CD14-positive monocyte (primary cell): ENCODE data around the gene BID. TPM values are rescaled to one million over a fixed set of nuclear protein-coding genes. Genes with fewer than 3 reads are reported as not detected.

Experiments used
- DNase-seq, 3 donors: peaks; one replicate each; pipeline ENCODE4 v3.0.0-alpha.2; 2011 to 2022
- H2AFZ ChIP-seq: 2 replicates; pipeline ENCODE4 v1.6.0; 2012; ENCODE audit warnings: mild to moderate bottlenecking, low read depth, low read length, inconsistent platforms; ENCODE audit not compliant: insufficient read depth, poor library complexity, severe bottlenecking
- H3K27ac ChIP-seq, 2 donors: 1 replicate in 1 of 2; 2 replicates in 1 of 2; pipeline ENCODE4 v1.5.1; 2012 to 2013; ENCODE audit warnings: low read length in 2 of 2, control low read depth in 1 of 2, inconsistent platforms in 1 of 2, low read depth in 1 of 2, mild to moderate bottlenecking in 1 of 2
- H3K27me3 ChIP-seq, 2 donors: one replicate each; pipeline versions ENCODE4 v1.6.0 to v1.6.1; 2011 to 2013; ENCODE audit warnings: low read length in 2 of 2; ENCODE audit not compliant: control insufficient read depth in 2 of 2, insufficient read depth in 2 of 2
- H3K36me3 ChIP-seq, 2 donors: replicated peaks in 1 of 2; 1 replicate in 1 of 2; 2 replicates in 1 of 2; pipeline versions ENCODE4 v1.5.1 to v1.6.1; 2012 to 2013; ENCODE audit warnings: low read length in 2 of 2, control low read depth in 1 of 2, inconsistent platforms in 1 of 2, mild to moderate bottlenecking in 1 of 2; ENCODE audit not compliant: insufficient read depth in 2 of 2, control insufficient read depth in 1 of 2
- H3K4me1 ChIP-seq, 2 donors: 1 replicate in 1 of 2; 2 replicates in 1 of 2; pipeline versions ENCODE4 v1.5.1 to v1.6.1; 2012 to 2013; ENCODE audit warnings: low read length in 2 of 2, control low read depth in 1 of 2, inconsistent platforms in 1 of 2, mild to moderate bottlenecking in 1 of 2, moderate library complexity in 1 of 2; ENCODE audit not compliant: insufficient read depth in 2 of 2, control insufficient read depth in 1 of 2
- H3K4me2 ChIP-seq: replicated peaks from 2 replicates; pipeline ENCODE3; 2012; ENCODE audit warnings: low read length, moderate library complexity, mild to moderate bottlenecking; ENCODE audit not compliant: poor library complexity, severe bottlenecking; ENCODE audit errors: extremely low read depth
- H3K4me3 ChIP-seq, 3 experiments: fragments of 200-600 bp in 1 of 3; sonication (generic) in 1 of 3; replicated peaks in 1 of 3; 1 replicate in 2 of 3; 2 replicates in 1 of 3; pipeline ENCODE4 v1.5.1; 2011 to 2013; ENCODE audit warnings: low read length in 3 of 3, mild to moderate bottlenecking in 3 of 3, control low read depth in 2 of 3, low read depth in 2 of 3, inconsistent platforms in 1 of 3, moderate library complexity in 1 of 3
- H3K79me2 ChIP-seq: 2 replicates; pipeline ENCODE4 v1.6.0; 2012; ENCODE audit warnings: mild to moderate bottlenecking, control low read depth, inconsistent platforms, low read length, moderate library complexity; ENCODE audit not compliant: insufficient read depth
- H3K9ac ChIP-seq: 2 replicates; pipeline ENCODE4 v1.6.0; 2017; ENCODE audit warnings: low read length, mild to moderate bottlenecking; ENCODE audit not compliant: insufficient read depth, poor library complexity, severe bottlenecking
- H3K9me3 ChIP-seq, 2 donors: replicated peaks in 1 of 2; 1 replicate in 1 of 2; 2 replicates in 1 of 2; pipeline versions ENCODE4 v1.5.1 to v1.6.1; 2012 to 2013; ENCODE audit warnings: low read length in 2 of 2, control low read depth in 1 of 2; ENCODE audit not compliant: control insufficient read depth in 1 of 2, insufficient read depth in 1 of 2
- H4K20me1 ChIP-seq: 2 replicates; pipeline ENCODE4 v1.6.0; 2012; ENCODE audit warnings: mild to moderate bottlenecking, low read length, control low read depth, moderate library complexity; ENCODE audit not compliant: insufficient read depth
- H3K27ac Mint-ChIP-seq, 7 donors: one replicate each; pipeline ENCODE4 v1.8.0; 2020; ENCODE audit warnings: mild to moderate bottlenecking in 7 of 7, mixed read lengths in 7 of 7, moderate library complexity in 6 of 7, inconsistent platforms in 2 of 7
- H3K27me3 Mint-ChIP-seq, 3 donors: one replicate each; pipeline ENCODE4 v1.8.0; 2021 to 2022; ENCODE audit warnings: low read depth in 3 of 3, mild to moderate bottlenecking in 3 of 3, mixed read lengths in 3 of 3, moderate library complexity in 3 of 3, inconsistent platforms in 1 of 3
- H3K36me3 Mint-ChIP-seq, 2 donors: one replicate each; pipeline ENCODE4 v1.8.0; 2020; ENCODE audit warnings: mixed read lengths in 2 of 2, inconsistent platforms in 1 of 2, mild to moderate bottlenecking in 1 of 2
- H3K4me1 Mint-ChIP-seq: one replicate; pipeline ENCODE4 v1.8.0; 2020; ENCODE audit warnings: mild to moderate bottlenecking, mixed read lengths
- H3K4me3 Mint-ChIP-seq, 2 donors: one replicate each; pipeline ENCODE4 v1.8.0; 2020; ENCODE audit warnings: mild to moderate bottlenecking in 2 of 2, mixed read lengths in 2 of 2, moderate library complexity in 1 of 2
- H3K9me3 Mint-ChIP-seq, 7 donors: one replicate each; pipeline ENCODE4 v1.8.0; 2020 to 2022; ENCODE audit warnings: mixed read lengths in 7 of 7, mild to moderate bottlenecking in 6 of 7, moderate library complexity in 6 of 7, inconsistent platforms in 2 of 7
- CTCF ChIP-seq: fragments of 200-600 bp; IDR thresholded peaks from one replicate; pipeline ENCODE4 v1.8.0; 2022; ENCODE audit warnings: antibody characterized with exemption, mild to moderate bottlenecking
- WGBS: methylation state at CpG from one replicate; pipeline ENCODE4 v1.1.5; 2013; ENCODE audit warnings: missing lambda C conversion rate; ENCODE audit not compliant: insufficient coverage; 5-methylcytosine and 5-hydroxymethylcytosine counted together
- intact Hi-C, 2 donors: fragments of 100-400 bp; cut with micrococcal nuclease; formaldehyde crosslinking; loops; one replicate each; pipeline versions ENCODE4 v1.15.0 to v1.15.1; 2023
- polyA plus RNA-seq, 3 donors: library from polyadenylated mRNA; depleted of rRNA in 1 of 3; unstranded in 2 of 3; stranded (reverse) in 1 of 3; fragments of 300-500 nt in 2 of 3; fragments of >200 nt in 1 of 3; fragmentation: Illumina TruSeq in 2 of 3; gene quantifications; 1 replicate in 2 of 3; 2 replicates in 1 of 3; pipeline ENCODE4 v1.2.3, GENCODE V29; 2012 to 2021

The BID gene
- polyA plus RNA-seq, 3 donors = 199 to 423 (median 391) TPM

GRCh38 chr22:17818180-17818579, 43.9 kb upstream of the BID start:
- no peaks in the 10 kb centered on the region for H3K79me2 ChIP-seq
- no peak overlapping the region for H3K27ac Mint-ChIP-seq
- no peaks in the 10 kb centered on the region for H3K4me1 ChIP-seq
- no peak for DNase-seq
- H3K36me3 Mint-ChIP-seq = no peaks in the 10 kb centered on the region
- H3K9ac ChIP-seq = no peak overlapping the region
- H3K9me3 ChIP-seq = no peaks in the 10 kb centered on the region
- no peaks in the 10 kb centered on the region for H3K4me1 Mint-ChIP-seq
- H3K4me3 Mint-ChIP-seq = no peak overlapping the region
- H3K27ac ChIP-seq = no peak overlapping the region
- H3K4me2 ChIP-seq = no peak overlapping the region
- H3K27me3 ChIP-seq = no peaks in the 10 kb centered on the region
- peaks cover 0 to 3% (median 2%) of the 10 kb centered on the region in 3 donors for H3K27me3 Mint-ChIP-seq
- WGBS = 93% methylated on average over 6 of the region's 25 CpGs
- H3K36me3 ChIP-seq = no peaks in the 10 kb centered on the region
- H4K20me1 ChIP-seq = no peaks in the 10 kb centered on the region
- H3K9me3 Mint-ChIP-seq = no peaks in the 10 kb centered on the region
- H2AFZ ChIP-seq = no peak overlapping the region
- intact Hi-C loops = no loop called here
- H3K4me3 ChIP-seq = no peak overlapping the region
- TF ChIP-seq CTCF = no peak

- Histone ChIP-seq H3K4me1 (no peaks in the 10 kb centered on the region), H4K20me1 (no peaks in the 10 kb centered on the region), H3K9ac (no peak overlapping the region), H3K36me3 (no peaks in the 10 kb centered on the region), H3K9me3 (no peaks in the 10 kb centered on the region), H3K79me2 (no peaks in the 10 kb centered on the region), H3K27ac (no peak overlapping the region), H2AFZ (no peak overlapping the region), H3K4me2 (no peak overlapping the region), H3K27me3 (no peaks in the 10 kb centered on the region), H3K4me3 (no peak overlapping the region)
- 96% methylated on average over 31 of the region's 33 CpGs for WGBS
- Mint-ChIP-seq H3K4me1 (no peaks in the 10 kb centered on the region), H3K4me3 (no peak overlapping the region), H3K9me3 (no peaks in the 10 kb centered on the region), H3K36me3 (no peaks in the 10 kb centered on the region), H3K27me3 (peaks cover 0 to 3% (median 2%) of the 10 kb centered on the region in 3 donors), H3K27ac (no peak overlapping the region)
- no peak for TF ChIP-seq CTCF
- intact Hi-C loops = no loop called here
- DNase-seq = no peak
Observed at GRCh38 chr22:17817511-17818065, 43.3 kb upstream of the BID start.
